OCI-LY1 (cell line): ENCODE measurements around the gene DAZAP1.

Experiments
- CTCF ChIP-seq: fragments of 200-600 bp; sonication (generic), shearing (Covaris generic); IDR thresholded peaks from 2 replicates; pipeline ENCODE4 v1.5.1; 2017; ENCODE audit warnings: mild to moderate bottlenecking, antibody characterized with exemption, low read length, moderate library complexity, mixed read lengths
- EZH2 ChIP-seq: fragments of 200-600 bp; sonication (generic), shearing (Covaris generic); IDR thresholded peaks from 2 replicates; pipeline ENCODE4 v1.8.0; 2017; ENCODE audit warnings: borderline replicate concordance, mixed run types, mild to moderate bottlenecking, antibody characterized with exemption, low read length, moderate library complexity, mixed read lengths

- TF ChIP-seq CTCF (no peak), EZH2 (no peak)
Observed at GRCh38 chr19:1450735-1451731, 43.6 kb downstream of the DAZAP1 start.
